Body of pancreas (tissue), 4 donors: ENCODE data around the gene PCK1.

ENCODE experiments used
- CTCF ChIP-seq, 7 experiments: fragments of 450-650 bp in 4 of 7; fragments of 200-600 bp in 3 of 7; sonication (generic) in 3 of 7; IDR thresholded peaks; one replicate each; pipeline ENCODE4 v1.5.1; 2016 to 2019; ENCODE audit warnings: antibody characterized with exemption in 7 of 7
- POLR2A ChIP-seq, 3 donors: fragments of 450-650 bp; IDR thresholded peaks; one replicate each; pipeline ENCODE4 v1.6.1; 2016; ENCODE audit warnings: antibody characterized with exemption in 3 of 3, mild to moderate bottlenecking in 2 of 3

DNA sequence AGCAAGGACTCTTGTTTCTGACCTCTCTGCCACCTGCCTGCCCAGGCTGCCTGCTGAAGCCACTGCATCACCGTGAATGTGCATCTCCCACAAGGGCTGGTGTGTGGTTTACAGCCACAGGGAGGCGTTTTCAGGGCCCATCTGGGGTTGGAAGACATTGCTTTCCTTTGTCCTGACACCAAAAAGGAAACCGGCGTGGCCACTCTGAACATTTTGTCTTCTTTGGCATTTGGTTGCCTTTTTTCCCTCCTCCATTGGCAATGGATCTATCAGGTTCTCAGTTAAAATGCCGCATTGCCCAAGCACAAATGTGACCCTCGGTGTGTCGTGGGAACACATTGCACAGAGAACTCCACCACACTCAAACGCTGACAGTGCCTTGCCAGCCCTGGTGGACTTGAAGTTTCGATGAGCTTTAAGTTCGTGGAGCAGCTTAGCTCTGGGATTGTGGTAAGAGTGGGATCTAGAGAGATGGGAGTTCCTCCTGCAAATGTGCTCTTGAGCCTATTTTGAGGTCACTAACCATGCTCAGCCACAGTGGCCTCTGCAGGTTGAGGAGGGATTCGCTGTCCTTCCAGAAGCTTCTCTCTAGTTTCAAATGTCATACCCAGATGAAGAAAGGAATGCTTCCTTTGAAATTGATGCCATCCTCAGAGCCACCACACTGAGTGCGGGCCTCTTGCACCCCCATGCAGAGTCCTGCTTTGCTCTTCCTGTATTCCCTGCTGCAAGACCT is 14.8 kb upstream of the PCK1 start:
- TF ChIP-seq POLR2A (IDR thresholded peaks at IDR 0.05) (no peak), CTCF (IDR thresholded peaks at IDR 0.05) (no peak)
